Astrocyte of the spinal cord (primary cell): ENCODE measurements around the gene CMPK2.

ENCODE experiments used
- DNase-seq: peaks from one replicate; pipeline ENCODE4 v3.0.0; 2011; ENCODE audit warnings: low read depth, low spot score
- H3K4me3 ChIP-seq: 2 replicates; pipeline ENCODE4 v1.5.1; 2011; ENCODE audit warnings: low read depth, mild to moderate bottlenecking, low read length, moderate library complexity
- in situ Hi-C: cut with HindIII; loops from 2 replicates; pipeline ENCODE4 v1.10.0; 2017; ENCODE audit warnings: low sequenced_read_pairs
- TF ChIP-seq, protein P1 (sequence below): IDR thresholded peaks from 2 replicates; pipeline ENCODE4 v1.5.1; 2012; ENCODE audit warnings: low read depth, mild to moderate bottlenecking, low read length, inconsistent platforms

The CMPK2 gene

DNA sequence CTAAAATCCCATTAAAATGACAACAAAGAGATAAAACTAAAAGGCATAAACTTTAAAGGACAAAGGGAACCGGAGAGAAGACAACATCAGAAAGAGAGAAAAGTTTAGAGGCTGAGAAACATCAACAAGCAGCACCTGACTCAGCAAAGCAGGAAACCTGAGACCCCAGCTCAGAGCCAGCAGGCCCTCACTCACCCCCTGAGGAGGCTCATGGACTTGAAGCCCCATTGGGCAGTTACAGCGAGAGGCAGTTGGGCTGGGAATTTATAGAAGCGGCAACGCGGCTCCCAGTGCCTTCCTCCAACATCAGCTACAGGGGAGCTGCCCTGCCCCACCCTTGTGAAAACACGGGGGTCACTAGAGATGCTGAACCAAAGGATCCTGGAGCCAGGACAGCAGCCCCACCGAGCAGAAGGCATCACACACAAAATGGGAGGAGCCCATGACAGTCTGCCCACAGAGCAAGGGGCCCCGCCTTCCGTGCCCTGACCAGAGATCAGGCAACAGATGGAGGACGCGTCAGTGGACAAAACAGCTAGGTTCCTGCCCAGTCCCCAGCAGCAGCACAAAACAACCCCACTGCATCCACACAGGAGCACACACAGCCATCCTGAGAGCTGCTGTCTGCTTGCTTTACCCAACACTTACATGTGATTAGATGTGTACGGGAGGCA, 52.7 kb downstream of the CMPK2 start:
- TF ChIP-seq, protein P1, sequence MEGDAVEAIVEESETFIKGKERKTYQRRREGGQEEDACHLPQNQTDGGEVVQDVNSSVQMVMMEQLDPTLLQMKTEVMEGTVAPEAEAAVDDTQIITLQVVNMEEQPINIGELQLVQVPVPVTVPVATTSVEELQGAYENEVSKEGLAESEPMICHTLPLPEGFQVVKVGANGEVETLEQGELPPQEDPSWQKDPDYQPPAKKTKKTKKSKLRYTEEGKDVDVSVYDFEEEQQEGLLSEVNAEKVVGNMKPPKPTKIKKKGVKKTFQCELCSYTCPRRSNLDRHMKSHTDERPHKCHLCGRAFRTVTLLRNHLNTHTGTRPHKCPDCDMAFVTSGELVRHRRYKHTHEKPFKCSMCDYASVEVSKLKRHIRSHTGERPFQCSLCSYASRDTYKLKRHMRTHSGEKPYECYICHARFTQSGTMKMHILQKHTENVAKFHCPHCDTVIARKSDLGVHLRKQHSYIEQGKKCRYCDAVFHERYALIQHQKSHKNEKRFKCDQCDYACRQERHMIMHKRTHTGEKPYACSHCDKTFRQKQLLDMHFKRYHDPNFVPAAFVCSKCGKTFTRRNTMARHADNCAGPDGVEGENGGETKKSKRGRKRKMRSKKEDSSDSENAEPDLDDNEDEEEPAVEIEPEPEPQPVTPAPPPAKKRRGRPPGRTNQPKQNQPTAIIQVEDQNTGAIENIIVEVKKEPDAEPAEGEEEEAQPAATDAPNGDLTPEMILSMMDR = no peak
- DNase-seq = no peak
- in situ Hi-C loops = no loop called here
- H3K4me3 ChIP-seq = no peak overlapping the region

DNA sequence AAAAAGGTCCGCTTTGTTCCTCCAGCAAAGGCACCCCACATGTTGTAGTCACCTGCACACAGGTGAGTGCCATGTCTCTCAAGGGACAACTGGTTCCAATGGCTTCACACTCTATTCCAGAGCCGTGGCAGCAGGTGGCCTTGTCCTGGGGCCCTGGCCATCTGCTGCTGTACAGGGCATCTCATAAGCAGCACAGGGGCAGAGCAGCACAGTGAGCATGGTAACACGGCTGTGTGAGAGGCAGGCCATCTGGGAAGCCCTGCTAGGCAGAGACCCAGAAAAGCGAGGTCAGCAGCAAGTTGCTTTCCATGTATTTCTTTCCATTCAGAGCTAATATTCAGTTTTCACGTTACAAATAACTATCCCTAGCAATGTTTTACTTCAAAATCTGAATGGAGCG, 54.7 kb downstream of the CMPK2 start:
- in situ Hi-C loops = no loop called here
- TF ChIP-seq, protein P1 = no peak

DNA sequence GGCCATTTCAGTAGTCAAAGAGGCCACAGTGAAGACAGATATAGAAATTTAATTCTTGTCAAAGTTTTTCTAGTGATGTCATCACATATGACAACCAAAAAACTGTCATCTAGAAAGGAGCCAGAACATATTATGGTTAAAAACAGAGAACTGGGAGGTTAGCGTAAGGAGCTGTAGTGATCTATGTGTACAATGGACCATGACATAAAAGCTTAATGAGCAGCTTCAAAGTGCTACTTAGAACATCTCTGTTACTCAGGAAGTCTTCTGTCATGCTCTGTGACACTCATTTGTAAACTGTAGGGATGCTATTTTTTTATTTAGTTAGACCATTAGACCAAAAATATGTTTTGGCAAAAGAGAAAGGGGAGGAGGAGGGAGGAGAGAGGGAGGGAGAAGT, 57.3 kb downstream of the CMPK2 start:
- TF ChIP-seq, protein P1 = no peak
- no peak overlapping the region for H3K4me3 ChIP-seq
- in situ Hi-C loops = no loop called here
- DNase-seq = no peak

More for the DNA sequence above, 54.7 kb downstream of the CMPK2 start:
- no peak overlapping the region for H3K4me3 ChIP-seq
- no peak for DNase-seq

DNA sequence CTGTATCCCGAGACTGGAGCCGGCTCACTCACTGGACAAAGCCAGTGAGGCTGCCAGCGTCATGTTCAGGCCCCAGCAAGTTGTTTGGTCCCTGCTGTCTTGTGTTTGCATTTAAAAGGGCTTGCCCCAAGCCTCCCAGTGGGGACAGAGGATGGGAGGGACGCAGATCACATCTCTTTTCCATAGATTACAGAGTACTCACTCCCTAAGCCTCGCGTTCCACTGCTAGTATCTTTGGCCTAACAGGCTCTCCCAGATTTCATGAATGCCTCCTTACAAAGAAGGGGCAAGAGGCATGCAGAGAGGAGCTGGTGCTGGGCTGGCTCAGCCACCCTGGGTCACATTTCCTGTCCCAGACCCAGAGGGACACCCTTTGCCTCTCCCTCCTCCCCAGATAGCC, 59.1 kb downstream of the CMPK2 start:
- DNase-seq = no peak
- TF ChIP-seq, protein P1 = no peak
- H3K4me3 ChIP-seq = no peak overlapping the region
- in situ Hi-C loops = no loop called here

DNA sequence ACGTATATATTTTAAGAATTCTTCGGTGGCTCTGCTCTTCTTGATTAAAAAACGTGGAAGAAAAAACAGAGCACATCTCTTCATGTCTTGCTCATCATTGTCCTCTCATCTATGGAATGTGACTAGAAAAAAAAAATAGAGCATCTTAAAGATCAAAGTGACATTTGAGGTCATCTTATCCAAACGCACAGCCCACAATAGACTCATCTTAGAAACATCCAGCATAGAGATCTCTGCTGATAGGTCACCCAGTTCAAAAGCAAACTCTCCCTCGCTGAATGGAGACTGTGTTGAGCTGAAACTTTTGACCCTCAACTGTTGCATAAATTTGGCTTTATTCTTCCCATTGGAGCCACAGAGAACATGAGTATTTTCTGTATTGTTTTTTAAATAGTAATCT, 65.2 kb downstream of the CMPK2 start:
- DNase-seq = no peak

More for the DNA sequence above, 65.2 kb downstream of the CMPK2 start:
- H3K4me3 ChIP-seq = no peak overlapping the region
- TF ChIP-seq, protein P1 = no peak
- in situ Hi-C loops = no loop called here
